Measurements from ENCODE around the gene MYO1E. TPM values are rescaled to one million over a fixed set of nuclear protein-coding genes. Genes with fewer than 3 reads are reported as not detected.

Gene MYO1E
- total RNA-seq, 4 donors from 2014 or later = 55.7 to 147 (median 68.5) TPM

- no peaks in the 10 kb centered on the region for H3K9me3 ChIP-seq
- WGBS, 2 donors = 87 to 95% methylated on average over 7 of the region's 7 CpGs
- H3K27me3 ChIP-seq = no peaks in the 10 kb centered on the region
- peak overlapping the region in 2 of 4 donors; percentile 20 to 39 for H3K27ac ChIP-seq
- no peak for TF ChIP-seq POLR2A (IDR thresholded peaks at IDR 0.05)
- no peak for TF ChIP-seq EP300 (IDR thresholded peaks at IDR 0.05)
- TF ChIP-seq, protein P1, sequence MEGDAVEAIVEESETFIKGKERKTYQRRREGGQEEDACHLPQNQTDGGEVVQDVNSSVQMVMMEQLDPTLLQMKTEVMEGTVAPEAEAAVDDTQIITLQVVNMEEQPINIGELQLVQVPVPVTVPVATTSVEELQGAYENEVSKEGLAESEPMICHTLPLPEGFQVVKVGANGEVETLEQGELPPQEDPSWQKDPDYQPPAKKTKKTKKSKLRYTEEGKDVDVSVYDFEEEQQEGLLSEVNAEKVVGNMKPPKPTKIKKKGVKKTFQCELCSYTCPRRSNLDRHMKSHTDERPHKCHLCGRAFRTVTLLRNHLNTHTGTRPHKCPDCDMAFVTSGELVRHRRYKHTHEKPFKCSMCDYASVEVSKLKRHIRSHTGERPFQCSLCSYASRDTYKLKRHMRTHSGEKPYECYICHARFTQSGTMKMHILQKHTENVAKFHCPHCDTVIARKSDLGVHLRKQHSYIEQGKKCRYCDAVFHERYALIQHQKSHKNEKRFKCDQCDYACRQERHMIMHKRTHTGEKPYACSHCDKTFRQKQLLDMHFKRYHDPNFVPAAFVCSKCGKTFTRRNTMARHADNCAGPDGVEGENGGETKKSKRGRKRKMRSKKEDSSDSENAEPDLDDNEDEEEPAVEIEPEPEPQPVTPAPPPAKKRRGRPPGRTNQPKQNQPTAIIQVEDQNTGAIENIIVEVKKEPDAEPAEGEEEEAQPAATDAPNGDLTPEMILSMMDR (IDR thresholded peaks at IDR 0.05) = no peak
- no peak overlapping the region for H3K4me3 ChIP-seq
- no peak for DNase-seq (ENCODE audit: low spot score in 2 of 2)
- H3K4me1 ChIP-seq = peaks cover 0 to 20% (median 4%) of the 10 kb centered on the region in 4 donors
- peaks cover 0 to 9% (median 0%) of the 10 kb centered on the region in 3 donors for H3K36me3 ChIP-seq
Observed at GRCh38 chr15:59262316-59262715, 110.4 kb downstream of the MYO1E start.

GRCh38 chr15:59260090-59260489 is 112.6 kb downstream of the MYO1E start:
- peaks cover 0 to 17% (median 4%) of the 10 kb centered on the region in 4 donors for H3K4me1 ChIP-seq
- peak overlapping the region in 3 of 4 donors; percentile 47 to 81 (median 70) for H3K27ac ChIP-seq
- no peaks in the 10 kb centered on the region for H3K27me3 ChIP-seq
- no peak for DNase-seq (ENCODE audit: low spot score in 2 of 2)
- no peaks in the 10 kb centered on the region for H3K9me3 ChIP-seq
- peaks cover 0 to 21% (median 0%) of the 10 kb centered on the region in 3 donors for H3K36me3 ChIP-seq
- WGBS, 2 donors = 53 to 77% methylated on average over 6 of the region's 6 CpGs
- TF ChIP-seq EP300 (IDR thresholded peaks at IDR 0.05) = peak in 1 of 2 donors; percentile 57
- TF ChIP-seq, protein P1 (IDR thresholded peaks at IDR 0.05) = no peak
- no peak overlapping the region for H3K4me3 ChIP-seq

DNA sequence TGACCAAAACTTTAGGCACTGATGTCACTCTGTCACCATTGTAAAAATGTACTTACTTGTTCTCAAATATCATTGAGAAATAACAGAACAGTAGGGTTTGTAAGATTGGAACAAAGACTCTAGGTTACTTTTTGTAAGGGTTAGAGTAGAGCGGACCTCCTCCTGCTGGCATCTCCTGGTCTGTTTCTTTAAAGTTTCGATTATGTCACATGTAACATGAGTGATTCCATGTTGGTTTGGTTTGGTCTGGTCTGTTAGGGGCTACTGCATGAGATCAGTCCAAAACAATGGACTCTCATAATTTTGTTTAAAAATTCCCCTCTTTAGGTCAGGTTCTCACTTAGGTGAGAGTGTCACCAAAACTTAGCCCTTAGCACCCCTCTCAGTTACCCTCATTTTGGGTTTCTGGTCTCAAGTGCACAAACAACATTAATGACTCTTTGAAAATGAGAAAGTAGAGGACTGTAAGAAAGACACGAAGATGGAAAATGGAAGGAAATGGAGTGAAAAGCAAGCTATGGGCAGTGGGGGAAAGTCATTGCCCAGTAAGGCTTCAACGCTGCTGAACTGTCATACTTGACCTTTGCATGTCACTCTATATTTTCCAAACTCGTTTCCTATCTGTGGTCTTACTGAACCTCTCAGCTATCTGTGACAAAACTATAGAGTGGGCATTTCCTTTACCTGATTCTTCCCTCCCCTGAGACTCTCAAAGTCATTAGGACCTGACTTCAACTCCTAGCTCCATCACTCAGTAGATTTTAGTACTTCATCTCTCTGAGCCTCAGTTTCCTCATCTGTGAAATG is 113.3 kb downstream of the MYO1E start:
- TF ChIP-seq, protein P1 (IDR thresholded peaks at IDR 0.05) = no peak
- TF ChIP-seq EP300 (IDR thresholded peaks at IDR 0.05) (no peak), POLR2A (IDR thresholded peaks at IDR 0.05) (no peak)
- 78% methylated on average over 5 of the region's 5 CpGs for WGBS, 2 donors
- Histone ChIP-seq H3K4me1 (peaks cover 0 to 17% (median 4%) of the 10 kb centered on the region in 4 donors), H3K36me3 (peaks cover 0 to 26% (median 0%) of the 10 kb centered on the region in 3 donors), H3K4me3 (no peak overlapping the region), H3K9me3 (no peaks in the 10 kb centered on the region), H3K27me3 (no peaks in the 10 kb centered on the region), H3K27ac (peak overlapping the region in 3 of 4 donors; percentile 47 to 81 (median 70))
- DNase-seq (ENCODE audit: low spot score in 2 of 2) = no peak

DNA sequence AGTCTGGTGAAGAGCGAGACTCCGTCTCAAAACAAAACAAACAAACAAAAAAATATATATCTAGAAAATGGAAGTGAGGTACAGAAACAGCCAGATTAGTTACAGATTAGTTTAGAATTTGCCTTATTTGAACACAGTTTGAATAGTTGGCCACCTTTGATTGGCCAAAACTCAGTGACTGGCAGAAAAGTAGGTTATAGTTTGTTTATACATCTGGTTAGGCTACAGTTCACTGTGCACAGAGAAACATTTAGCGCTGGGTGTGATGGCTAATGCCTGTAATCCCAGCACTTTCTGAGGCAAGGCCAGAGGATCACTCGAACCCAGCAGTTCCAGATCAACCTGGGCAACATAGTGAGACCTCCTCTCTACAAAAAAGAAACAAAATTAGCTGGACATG is 114.4 kb downstream of the MYO1E start:
- TF ChIP-seq EP300 (IDR thresholded peaks at IDR 0.05) = no peak
- no peak overlapping the region for H3K4me3 ChIP-seq
- peaks cover 0 to 34% (median 0%) of the 10 kb centered on the region in 3 donors for H3K36me3 ChIP-seq
- 71 to 72% methylated on average over 4 of the region's 4 CpGs for WGBS, 2 donors
- H3K4me1 ChIP-seq = peaks cover 0 to 17% (median 4%) of the 10 kb centered on the region in 4 donors
- no peaks in the 10 kb centered on the region for H3K9me3 ChIP-seq
- no peak for DNase-seq (ENCODE audit: low spot score in 2 of 2)
- peak overlapping the region in 2 of 4 donors; percentile 70 to 81 for H3K27ac ChIP-seq
- H3K27me3 ChIP-seq = no peaks in the 10 kb centered on the region

DNA sequence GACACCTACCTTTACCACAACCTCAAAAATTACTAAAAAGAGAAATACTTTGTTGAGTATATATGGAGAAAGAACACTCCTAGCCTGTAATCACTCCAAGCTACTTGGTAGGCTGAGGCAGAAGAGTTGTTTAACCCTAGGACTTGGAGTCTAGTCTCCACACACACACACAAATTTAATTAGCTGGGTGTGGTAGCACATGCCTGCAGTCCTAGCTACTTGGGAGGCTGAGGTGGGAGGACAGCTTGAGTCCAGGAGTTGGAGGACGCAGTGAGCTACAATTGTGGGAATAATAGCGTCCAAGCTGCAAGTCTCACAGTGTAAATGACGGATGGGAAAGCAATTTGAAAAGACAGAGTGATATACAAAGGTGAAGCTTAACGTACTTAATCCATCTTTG is 115.5 kb downstream of the MYO1E start:
- DNase-seq (ENCODE audit: low spot score in 2 of 2) = no peak
- Histone ChIP-seq H3K27me3 (no peaks in the 10 kb centered on the region), H3K4me1 (peaks cover 0 to 17% (median 4%) of the 10 kb centered on the region in 4 donors), H3K27ac (no peak overlapping the region), H3K9me3 (no peaks in the 10 kb centered on the region), H3K4me3 (no peak overlapping the region), H3K36me3 (peaks cover 0 to 34% (median 0%) of the 10 kb centered on the region in 3 donors)
- WGBS, 2 donors = 74 to 75% methylated on average over 4 of the region's 4 CpGs
- TF ChIP-seq, protein P1 (IDR thresholded peaks at IDR 0.05) = no peak
- TF ChIP-seq EP300 (IDR thresholded peaks at IDR 0.05) = no peak
- no peak for TF ChIP-seq POLR2A (IDR thresholded peaks at IDR 0.05)
